Neural cell (in vitro differentiated cells): Measurements from ENCODE around the gene GATA6. TPM values are rescaled to one million over a fixed set of nuclear protein-coding genes. Genes with fewer than 3 reads are reported as not detected.

Experiments
- H2AFZ ChIP-seq: fragments of 200-600, 300-800 bp; sonication (generic), shearing (Covaris generic); 2 replicates; pipeline ENCODE4 v1.6.0; 2014; ENCODE audit warnings: low read depth, mild to moderate bottlenecking, antibody characterized with exemption, low read length, moderate library complexity
- H3F3A ChIP-seq: fragments of 200-600 bp; shearing (Covaris generic); 2 replicates; pipeline ENCODE4 v1.6.1; 2016; ENCODE audit warnings: mild to moderate bottlenecking, moderate library complexity, mixed read lengths, antibody characterized with exemption, low read length; ENCODE audit not compliant: insufficient read depth, poor library complexity, severe bottlenecking
- H3K27ac ChIP-seq: fragments of 200-600, 300-800 bp; sonication (generic), shearing (Covaris generic); 2 replicates; pipeline ENCODE4 v1.5.1; 2014; ENCODE audit warnings: mild to moderate bottlenecking, low read length, moderate library complexity
- H3K27me3 ChIP-seq: fragments of 300-800, 200-600 bp; sonication (generic), shearing (Covaris generic); 2 replicates; pipeline ENCODE4 v1.6.0; 2014; ENCODE audit warnings: mild to moderate bottlenecking, low read depth, low read length, moderate library complexity; ENCODE audit not compliant: insufficient read depth
- H3K36me3 ChIP-seq: fragments of 300-800, 200-600 bp; sonication (generic), shearing (Covaris generic); 2 replicates; pipeline ENCODE4 v1.5.1; 2014; ENCODE audit warnings: mild to moderate bottlenecking, antibody characterized with exemption, low read length, moderate library complexity; ENCODE audit not compliant: insufficient read depth
- H3K4me2 ChIP-seq: fragments of 300-800, 200-600 bp; sonication (generic), shearing (Covaris generic); 2 replicates; pipeline ENCODE4 v1.6.0; 2014; ENCODE audit warnings: mild to moderate bottlenecking, low read length
- H3K4me3 ChIP-seq: fragments of 300-800, 200-600 bp; sonication (generic), shearing (Covaris generic); 2 replicates; pipeline ENCODE4 v1.5.1; 2014; ENCODE audit warnings: mild to moderate bottlenecking, low read length, moderate library complexity
- H3K79me2 ChIP-seq: fragments of 200-600 bp; shearing (Covaris generic); replicated peaks from 2 replicates; pipeline ENCODE4 v1.6.0; 2014; ENCODE audit warnings: mild to moderate bottlenecking, low read length, moderate library complexity; ENCODE audit not compliant: insufficient read depth
- H3K9ac ChIP-seq: fragments of 300-800, 200-600 bp; sonication (generic), shearing (Covaris generic); 2 replicates; pipeline ENCODE4 v1.6.1; 2016; ENCODE audit warnings: mild to moderate bottlenecking, low read length, mixed read lengths
- H3K9me2 ChIP-seq: fragments of 200-600 bp; shearing (Covaris generic); 2 replicates; pipeline ENCODE4 v1.6.1; 2016; ENCODE audit warnings: mild to moderate bottlenecking, low read length, mixed read lengths; ENCODE audit not compliant: insufficient read depth
- H3K9me3 ChIP-seq: fragments of 200-600, 300-800 bp; sonication (generic), shearing (Covaris generic); 2 replicates; pipeline ENCODE4 v1.6.1; 2016; ENCODE audit warnings: mild to moderate bottlenecking, mixed run types, low read length, moderate library complexity, mixed read lengths
- H4K20me1 ChIP-seq: fragments of 200-600 bp; shearing (Covaris generic); 2 replicates; pipeline ENCODE4 v1.6.1; 2016; ENCODE audit warnings: mild to moderate bottlenecking, mixed run types; ENCODE audit not compliant: insufficient read depth
- EP300 ChIP-seq: fragments of 450-650 bp; conservative IDR thresholded peaks from 2 replicates; pipeline ENCODE4 v1.6.1; 2014; ENCODE audit warnings: antibody characterized with exemption, mild to moderate bottlenecking, moderate library complexity; ENCODE audit not compliant: poor library complexity, severe bottlenecking
- EZH2 ChIP-seq: fragments of 200-600, 300-800 bp; shearing (Covaris generic), sonication (generic); IDR thresholded peaks from 2 replicates; pipeline ENCODE4 v1.6.1; 2014; ENCODE audit warnings: antibody characterized with exemption, low read length, borderline replicate concordance, mild to moderate bottlenecking; ENCODE audit not compliant: insufficient read depth, poor library complexity, severe bottlenecking
- MXI1 ChIP-seq: fragments of 450-650 bp; conservative IDR thresholded peaks from 2 replicates; pipeline ENCODE4 v1.6.1; 2014; ENCODE audit warnings: antibody characterized with exemption, mild to moderate bottlenecking; ENCODE audit not compliant: poor library complexity, severe bottlenecking
- POLR2AphosphoS5 ChIP-seq: IDR thresholded peaks from 2 replicates; pipeline ENCODE4 v1.6.1; 2012
- RAD21 ChIP-seq: fragments of 450-650 bp; conservative IDR thresholded peaks from 2 replicates; pipeline ENCODE4 v1.6.1; 2014; ENCODE audit warnings: antibody characterized with exemption, mild to moderate bottlenecking, moderate library complexity
- SMC3 ChIP-seq: fragments of 450-650 bp; conservative IDR thresholded peaks from 2 replicates; pipeline ENCODE4 v1.6.1; 2014; ENCODE audit warnings: antibody characterized with exemption, mild to moderate bottlenecking, moderate library complexity; ENCODE audit not compliant: poor library complexity
- TAF1 ChIP-seq: IDR thresholded peaks from 2 replicates; pipeline ENCODE4 v1.6.1; 2012; ENCODE audit warnings: low read depth
- polyA plus RNA-seq: library from polyadenylated mRNA; depleted of rRNA; stranded (reverse); fragments of >200 nt; gene quantifications from 2 replicates; pipeline ENCODE4 v1.2.3, GENCODE V29; 2014
- TF ChIP-seq, protein P1 (sequence below): IDR thresholded peaks from 2 replicates; pipeline ENCODE4 v1.6.1; 2012; ENCODE audit warnings: borderline replicate concordance
- TF ChIP-seq, protein P2 (sequence below): fragments of 450-650 bp; IDR thresholded peaks from 2 replicates; pipeline ENCODE4 v1.5.1; 2014; ENCODE audit warnings: antibody characterized with exemption, mild to moderate bottlenecking, moderate library complexity; ENCODE audit not compliant: poor library complexity, severe bottlenecking

The GATA6 gene
- polyA plus RNA-seq, 1 donor from 2014 or later, result not detected

DNA sequence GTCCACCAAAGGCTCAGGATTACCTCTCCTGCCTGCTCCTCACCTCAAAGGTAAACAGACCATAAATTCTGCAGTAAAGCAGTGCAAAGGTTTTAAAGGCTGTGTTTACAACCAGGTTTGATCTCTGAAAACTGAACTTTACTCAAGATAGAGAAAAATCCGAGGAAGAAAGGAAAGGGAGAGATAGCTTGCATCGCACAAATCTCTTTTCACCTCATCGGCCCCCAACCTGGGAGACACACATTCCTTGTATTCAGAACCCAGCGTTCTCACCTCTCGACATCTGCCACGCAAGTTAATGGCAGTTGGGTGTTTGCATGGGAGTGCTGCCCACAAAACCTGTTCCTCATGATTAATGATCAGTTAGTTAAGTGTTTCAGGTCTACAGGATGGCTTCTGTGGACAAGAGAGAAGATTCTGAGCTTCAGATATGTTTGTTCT, 72.6 kb downstream of the GATA6 start:
- Histone ChIP-seq H4K20me1 (no peaks in the 10 kb centered on the region), H3K27ac (no peak overlapping the region), H3K79me2 (no peaks in the 10 kb centered on the region), H3K9me2 (no peaks in the 10 kb centered on the region), H3F3A (no peaks in the 10 kb centered on the region), H3K27me3 (no peaks in the 10 kb centered on the region), H3K4me3 (no peak overlapping the region), H2AFZ (no peak overlapping the region), H3K9ac (no peak overlapping the region), H3K36me3 (no peaks in the 10 kb centered on the region), H3K4me2 (no peak overlapping the region), H3K9me3 (no peaks in the 10 kb centered on the region)
- TF ChIP-seq, protein P1, sequence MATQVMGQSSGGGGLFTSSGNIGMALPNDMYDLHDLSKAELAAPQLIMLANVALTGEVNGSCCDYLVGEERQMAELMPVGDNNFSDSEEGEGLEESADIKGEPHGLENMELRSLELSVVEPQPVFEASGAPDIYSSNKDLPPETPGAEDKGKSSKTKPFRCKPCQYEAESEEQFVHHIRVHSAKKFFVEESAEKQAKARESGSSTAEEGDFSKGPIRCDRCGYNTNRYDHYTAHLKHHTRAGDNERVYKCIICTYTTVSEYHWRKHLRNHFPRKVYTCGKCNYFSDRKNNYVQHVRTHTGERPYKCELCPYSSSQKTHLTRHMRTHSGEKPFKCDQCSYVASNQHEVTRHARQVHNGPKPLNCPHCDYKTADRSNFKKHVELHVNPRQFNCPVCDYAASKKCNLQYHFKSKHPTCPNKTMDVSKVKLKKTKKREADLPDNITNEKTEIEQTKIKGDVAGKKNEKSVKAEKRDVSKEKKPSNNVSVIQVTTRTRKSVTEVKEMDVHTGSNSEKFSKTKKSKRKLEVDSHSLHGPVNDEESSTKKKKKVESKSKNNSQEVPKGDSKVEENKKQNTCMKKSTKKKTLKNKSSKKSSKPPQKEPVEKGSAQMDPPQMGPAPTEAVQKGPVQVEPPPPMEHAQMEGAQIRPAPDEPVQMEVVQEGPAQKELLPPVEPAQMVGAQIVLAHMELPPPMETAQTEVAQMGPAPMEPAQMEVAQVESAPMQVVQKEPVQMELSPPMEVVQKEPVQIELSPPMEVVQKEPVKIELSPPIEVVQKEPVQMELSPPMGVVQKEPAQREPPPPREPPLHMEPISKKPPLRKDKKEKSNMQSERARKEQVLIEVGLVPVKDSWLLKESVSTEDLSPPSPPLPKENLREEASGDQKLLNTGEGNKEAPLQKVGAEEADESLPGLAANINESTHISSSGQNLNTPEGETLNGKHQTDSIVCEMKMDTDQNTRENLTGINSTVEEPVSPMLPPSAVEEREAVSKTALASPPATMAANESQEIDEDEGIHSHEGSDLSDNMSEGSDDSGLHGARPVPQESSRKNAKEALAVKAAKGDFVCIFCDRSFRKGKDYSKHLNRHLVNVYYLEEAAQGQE, result no peak
- no peak for TF ChIP-seq TAF1
- TF ChIP-seq SMC3, result no peak
- no peak for TF ChIP-seq POLR2AphosphoS5
- no peak for TF ChIP-seq EZH2
- TF ChIP-seq, protein P2, sequence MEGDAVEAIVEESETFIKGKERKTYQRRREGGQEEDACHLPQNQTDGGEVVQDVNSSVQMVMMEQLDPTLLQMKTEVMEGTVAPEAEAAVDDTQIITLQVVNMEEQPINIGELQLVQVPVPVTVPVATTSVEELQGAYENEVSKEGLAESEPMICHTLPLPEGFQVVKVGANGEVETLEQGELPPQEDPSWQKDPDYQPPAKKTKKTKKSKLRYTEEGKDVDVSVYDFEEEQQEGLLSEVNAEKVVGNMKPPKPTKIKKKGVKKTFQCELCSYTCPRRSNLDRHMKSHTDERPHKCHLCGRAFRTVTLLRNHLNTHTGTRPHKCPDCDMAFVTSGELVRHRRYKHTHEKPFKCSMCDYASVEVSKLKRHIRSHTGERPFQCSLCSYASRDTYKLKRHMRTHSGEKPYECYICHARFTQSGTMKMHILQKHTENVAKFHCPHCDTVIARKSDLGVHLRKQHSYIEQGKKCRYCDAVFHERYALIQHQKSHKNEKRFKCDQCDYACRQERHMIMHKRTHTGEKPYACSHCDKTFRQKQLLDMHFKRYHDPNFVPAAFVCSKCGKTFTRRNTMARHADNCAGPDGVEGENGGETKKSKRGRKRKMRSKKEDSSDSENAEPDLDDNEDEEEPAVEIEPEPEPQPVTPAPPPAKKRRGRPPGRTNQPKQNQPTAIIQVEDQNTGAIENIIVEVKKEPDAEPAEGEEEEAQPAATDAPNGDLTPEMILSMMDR, result no peak
- no peak for TF ChIP-seq MXI1
- no peak for TF ChIP-seq EP300
- no peak for TF ChIP-seq RAD21

DNA sequence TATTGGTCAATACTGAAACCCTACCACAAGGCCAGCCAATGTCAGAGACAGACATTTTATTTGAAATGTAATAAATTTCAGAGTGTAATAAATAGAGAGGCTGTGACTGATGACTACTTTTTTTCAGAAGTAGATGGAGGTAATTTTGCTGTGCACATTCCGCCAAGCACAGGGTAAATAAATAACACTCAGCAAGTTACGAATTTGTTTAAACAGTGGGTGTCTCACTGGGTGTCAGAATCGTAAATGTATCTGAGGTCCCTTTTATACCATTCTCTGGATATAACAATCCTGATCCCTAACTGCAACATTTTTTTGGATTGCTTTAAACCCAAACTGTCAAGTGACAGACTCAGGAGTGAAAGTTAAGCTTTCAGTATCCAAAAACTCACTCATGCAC, 74.1 kb downstream of the GATA6 start:
- Histone ChIP-seq H2AFZ (no peak overlapping the region), H3K4me3 (no peak overlapping the region), H3K79me2 (no peaks in the 10 kb centered on the region), H3K27me3 (no peaks in the 10 kb centered on the region), H3K27ac (no peak overlapping the region), H3K9ac (no peak overlapping the region), H4K20me1 (no peaks in the 10 kb centered on the region), H3K36me3 (no peaks in the 10 kb centered on the region), H3K4me2 (no peak overlapping the region), H3K9me2 (no peaks in the 10 kb centered on the region), H3K9me3 (no peaks in the 10 kb centered on the region), H3F3A (no peaks in the 10 kb centered on the region)
- TF ChIP-seq TAF1 (no peak), EZH2 (no peak), POLR2AphosphoS5 (no peak), EP300 (no peak), RAD21 (no peak), MXI1 (no peak), SMC3 (no peak)
- TF ChIP-seq, protein P2, result no peak
- TF ChIP-seq, protein P1, result no peak
